Muscle layer of duodenum (tissue), 2 donors: ENCODE results near the gene SNRNP70.
A peak's percentile ranks its signal among the peaks of the same experiment; 100 is the strongest.
"Not testable (repeated sequence)": the region's sequence is repeated elsewhere in the genome, so short reads cannot be mapped to it uniquely, and the experiment has no call there.

ENCODE experiments used
- H3K27ac ChIP-seq: one replicate; pipeline ENCODE4 v1.7.0; 2013; ENCODE audit warnings: mild to moderate bottlenecking, low read length
- H3K27me3 ChIP-seq: one replicate; pipeline ENCODE4 v1.7.0; 2013; ENCODE audit warnings: low read depth, mild to moderate bottlenecking, control low read depth, low read length
- H3K36me3 ChIP-seq, 2 donors: one replicate each; pipeline ENCODE4 v1.7.0; 2013; ENCODE audit warnings: low read length in 2 of 2, control low read depth in 1 of 2, mild to moderate bottlenecking in 1 of 2; ENCODE audit not compliant: insufficient read depth in 2 of 2, control insufficient read depth in 1 of 2
- H3K4me1 ChIP-seq, 2 donors: one replicate each; pipeline ENCODE4 v1.7.0; 2013; ENCODE audit warnings: low read length in 2 of 2, mild to moderate bottlenecking in 2 of 2, control low read depth in 1 of 2, moderate library complexity in 1 of 2; ENCODE audit not compliant: insufficient read depth in 2 of 2, control insufficient read depth in 1 of 2
- H3K4me3 ChIP-seq, 2 donors: one replicate each; pipeline ENCODE4 v1.7.0; 2013; ENCODE audit warnings: low read length in 2 of 2, low read depth in 1 of 2, mild to moderate bottlenecking in 1 of 2
- H3K9me3 ChIP-seq, 2 donors: one replicate each; pipeline ENCODE4 v1.7.0; 2013; ENCODE audit warnings: low read length in 2 of 2, control low read depth in 1 of 2, mild to moderate bottlenecking in 1 of 2; ENCODE audit not compliant: control insufficient read depth in 1 of 2
- donor health status: healthy.

SNRNP70 gene

DNA sequence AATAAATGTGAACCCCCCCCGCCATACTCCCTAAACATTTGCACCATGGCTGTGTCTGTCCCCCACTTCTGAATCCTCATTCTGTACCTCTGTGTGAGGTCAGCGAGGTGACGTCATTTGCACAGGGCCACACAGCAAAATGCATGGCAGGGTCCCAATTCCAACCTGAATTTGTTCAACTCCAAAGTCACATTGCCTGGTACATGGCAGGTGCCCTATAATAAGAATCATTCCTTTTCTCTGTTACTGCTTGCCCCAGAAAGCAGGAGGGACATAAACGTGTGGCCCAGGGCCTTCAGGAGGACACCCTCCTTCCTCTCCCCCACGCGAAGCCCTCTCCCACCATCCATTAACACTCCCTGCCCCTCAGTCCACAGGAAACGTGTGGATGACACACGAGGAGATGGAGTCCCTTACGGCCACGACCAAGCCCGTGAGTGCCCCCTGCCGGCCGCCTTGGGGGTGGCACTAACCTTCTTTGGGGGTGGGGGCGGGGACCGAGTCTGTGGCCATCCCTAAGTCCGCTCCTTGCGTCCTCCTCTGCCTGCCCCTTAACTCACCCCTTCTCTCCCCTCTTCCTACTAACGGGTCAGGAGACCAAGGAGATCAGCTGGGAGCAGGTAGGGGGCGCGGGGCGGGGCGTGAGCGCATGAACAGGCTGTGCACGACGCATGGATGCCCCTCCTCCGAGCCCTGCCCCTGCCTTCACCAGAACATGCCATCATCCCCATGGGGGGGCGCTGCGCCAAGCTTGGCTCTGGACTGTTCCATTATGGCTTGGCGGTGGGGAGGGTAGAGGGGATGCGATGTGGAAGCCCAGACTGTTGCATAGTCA, 60.5 kb downstream of the SNRNP70 start:
- Histone ChIP-seq H3K27me3 (no peaks in the 10 kb centered on the region), H3K4me3 (peak overlapping the region in 1 of 2 donors; percentile 49), H3K9me3 (no peaks in the 10 kb centered on the region), H3K36me3 (no peaks in the 10 kb centered on the region), H3K27ac (no peak overlapping the region), H3K4me1 (peaks cover 0 to 37% of the 10 kb centered on the region in 2 donors)

DNA sequence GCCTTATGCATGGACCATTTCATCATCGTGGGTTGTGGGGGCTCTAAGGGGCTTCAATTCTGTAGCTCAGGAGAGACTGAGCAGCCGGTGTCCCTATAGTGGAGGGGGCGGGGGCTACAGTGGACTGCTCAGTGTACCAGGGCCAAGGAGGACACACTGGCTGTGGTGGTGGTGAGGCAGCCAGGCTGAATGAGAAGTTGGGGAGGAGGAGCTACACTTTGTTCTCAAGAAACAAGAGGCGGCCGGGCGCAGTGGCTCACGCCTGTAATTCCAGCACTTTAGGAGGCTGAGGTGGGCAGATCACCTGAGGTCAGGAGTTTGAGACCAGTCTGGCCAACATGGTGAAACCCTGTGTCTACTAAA, 61.1 kb downstream of the SNRNP70 start:
- not testable (repeated sequence) for H3K36me3 ChIP-seq, H3K27me3 ChIP-seq, H3K9me3 ChIP-seq, H3K27ac ChIP-seq
- Histone ChIP-seq H3K4me3 (peak overlapping the region in 1 of 2 donors; percentile 49), H3K4me1 (peaks cover 1 to 40% of the 10 kb centered on the region in 2 donors)

DNA sequence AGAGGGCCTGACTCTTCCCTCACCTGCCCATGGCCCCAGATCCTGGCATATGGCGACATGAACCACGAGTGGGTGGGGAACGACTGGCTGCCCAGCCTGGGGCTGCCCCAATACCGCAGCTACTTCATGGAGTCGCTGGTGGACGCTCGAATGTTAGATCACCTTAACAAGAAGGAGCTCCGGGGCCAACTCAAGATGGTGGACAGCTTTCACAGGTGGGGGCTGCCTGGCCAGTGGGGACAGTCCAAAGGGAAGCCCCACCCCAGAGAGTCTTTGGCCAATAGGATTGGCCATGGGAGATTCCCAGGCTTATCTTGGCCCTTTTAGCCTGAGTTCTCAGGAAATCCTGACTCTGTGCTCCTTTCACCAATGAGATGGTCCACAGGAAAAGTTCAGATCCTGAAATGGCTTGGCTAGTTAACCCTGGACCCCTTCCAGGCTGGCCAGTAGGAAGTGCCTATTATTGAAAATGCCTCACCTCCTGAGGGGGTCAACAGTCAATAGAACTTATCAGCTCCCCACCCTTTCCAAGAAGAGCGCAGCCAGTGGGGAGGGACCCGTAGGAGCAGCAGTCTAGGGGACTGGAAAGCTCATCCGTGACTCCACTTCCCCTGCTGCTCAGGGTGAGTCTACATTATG, 62.9 kb downstream of the SNRNP70 start:
- Histone ChIP-seq H3K27me3 (no peaks in the 10 kb centered on the region), H3K27ac (no peak overlapping the region), H3K4me3 (peak overlapping the region; percentile 39 to 78), H3K4me1 (peaks cover 3 to 33% of the 10 kb centered on the region in 2 donors), H3K9me3 (no peaks in the 10 kb centered on the region), H3K36me3 (no peaks in the 10 kb centered on the region)

DNA sequence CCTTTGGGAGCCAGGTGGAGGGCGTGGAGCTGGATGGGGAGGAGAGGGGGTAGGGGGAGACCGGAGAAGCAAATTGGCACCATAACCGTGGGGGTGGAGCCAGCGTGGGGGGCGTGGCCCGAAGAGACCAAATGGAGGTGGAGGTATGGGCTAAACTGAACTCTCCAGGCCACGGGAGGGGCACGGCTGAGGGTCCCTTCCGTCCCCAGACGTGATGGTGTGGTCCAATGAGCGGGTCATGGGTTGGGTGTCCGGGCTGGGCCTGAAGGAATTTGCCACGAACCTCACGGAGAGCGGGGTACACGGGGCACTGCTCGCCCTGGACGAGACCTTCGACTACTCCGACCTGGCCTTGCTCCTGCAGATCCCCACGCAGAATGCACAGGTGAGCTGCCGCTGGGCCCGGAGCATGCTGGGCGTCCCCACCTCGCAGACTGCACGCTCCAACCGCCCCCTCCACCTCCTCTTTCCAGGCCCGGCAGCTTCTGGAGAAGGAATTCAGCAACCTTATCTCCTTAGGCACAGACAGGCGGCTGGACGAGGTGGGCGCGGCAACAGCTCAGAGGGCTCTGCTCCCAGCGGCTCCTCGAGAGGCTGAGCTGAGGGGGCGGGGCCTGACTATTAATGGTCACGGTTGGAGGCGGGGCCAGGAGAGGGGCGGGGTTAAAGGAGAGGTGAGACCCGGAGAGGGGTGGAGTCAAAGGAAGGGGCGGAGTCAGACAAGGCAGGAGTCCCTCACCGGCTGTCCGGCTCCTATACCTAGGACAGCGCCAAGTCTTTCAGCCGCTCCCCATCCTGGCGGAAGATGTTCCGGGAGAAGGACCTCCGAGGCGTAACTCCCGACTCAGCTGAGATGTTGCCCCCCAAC, 63.8 kb downstream of the SNRNP70 start:
- Histone ChIP-seq H3K27ac (peak overlapping the region; percentile 83), H3K27me3 (no peaks in the 10 kb centered on the region), H3K4me1 (peaks cover 3 to 31% of the 10 kb centered on the region in 2 donors), H3K36me3 (no peaks in the 10 kb centered on the region), H3K4me3 (peak overlapping the region; percentile 73 to 78), H3K9me3 (no peaks in the 10 kb centered on the region)

DNA sequence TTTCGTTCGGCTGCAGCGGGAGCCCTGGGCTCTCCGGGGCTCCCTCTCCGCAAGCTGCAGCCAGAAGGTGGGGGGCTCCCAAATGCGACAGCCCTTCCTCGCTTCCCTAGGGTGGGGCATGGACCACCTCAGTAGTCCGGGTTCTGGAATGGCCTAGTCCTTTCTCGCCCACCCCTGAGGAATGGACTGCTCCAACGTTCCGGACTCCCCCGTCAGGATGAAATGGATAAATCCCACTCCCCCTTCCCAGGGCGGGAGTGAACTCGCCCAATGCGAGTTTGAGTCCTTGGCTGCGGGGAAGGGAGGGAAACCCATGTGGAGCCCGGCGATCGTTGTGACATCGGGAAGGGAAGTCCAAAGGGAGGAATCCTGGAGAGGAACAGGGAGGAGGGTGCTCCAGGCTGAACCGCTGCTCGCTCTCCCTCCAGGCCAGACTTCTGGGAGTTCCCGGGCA, 64.4 kb downstream of the SNRNP70 start:
- Histone ChIP-seq H3K27ac (peak overlapping the region; percentile 83), H3K27me3 (no peaks in the 10 kb centered on the region), H3K4me1 (peaks cover 3 to 31% of the 10 kb centered on the region in 2 donors), H3K4me3 (peak overlapping the region; percentile 73 to 78), H3K36me3 (no peaks in the 10 kb centered on the region), H3K9me3 (no peaks in the 10 kb centered on the region)

DNA sequence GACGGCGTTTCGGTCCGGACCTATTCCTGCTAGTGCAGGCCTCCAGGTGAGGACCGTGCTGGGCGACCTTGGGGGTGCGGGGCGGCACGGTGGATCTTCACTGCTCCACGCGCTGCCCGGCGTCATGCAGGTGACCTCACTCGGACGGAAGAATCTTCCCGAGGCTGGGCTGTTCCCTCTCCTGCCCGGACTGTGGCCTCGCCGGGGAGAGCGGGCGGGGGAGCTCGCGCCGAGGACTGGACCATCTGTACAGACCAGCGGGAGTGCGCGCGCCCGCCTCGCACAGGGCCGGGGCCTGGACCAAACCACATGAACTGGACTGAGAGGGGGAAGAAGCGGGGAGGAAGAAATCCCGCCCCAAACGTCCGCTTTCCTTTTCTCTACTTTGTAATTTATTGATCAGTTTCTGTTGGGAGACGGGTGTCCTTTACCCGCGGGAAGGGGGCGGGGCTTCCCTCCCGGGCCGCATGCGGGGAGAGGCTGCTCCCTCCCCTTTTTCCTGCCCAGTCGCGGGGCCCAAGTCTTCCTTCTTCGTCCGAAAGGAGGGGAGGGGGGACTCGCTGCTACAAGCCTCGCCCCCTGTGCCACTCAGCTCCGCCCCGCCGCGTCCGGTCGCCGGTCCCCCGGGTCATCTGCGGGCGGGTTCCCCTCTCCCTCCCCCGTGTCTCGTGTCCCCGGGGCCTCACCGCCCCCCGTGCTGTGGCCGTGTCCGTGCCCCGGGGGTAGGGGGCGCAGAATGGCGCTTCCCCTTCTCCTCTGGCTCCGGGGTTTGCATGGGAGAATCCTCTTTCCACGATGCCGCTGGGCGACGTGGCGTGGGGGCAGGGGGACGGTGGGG, 65.1 kb downstream of the SNRNP70 start:
- peak overlapping the region; percentile 83 for H3K27ac ChIP-seq
- peaks cover 3 to 30% of the 10 kb centered on the region in 2 donors for H3K4me1 ChIP-seq
- H3K27me3 ChIP-seq, result no peaks in the 10 kb centered on the region
- H3K4me3 ChIP-seq, result peak overlapping the region; percentile 73 to 78
- no peaks in the 10 kb centered on the region for H3K9me3 ChIP-seq
- no peaks in the 10 kb centered on the region for H3K36me3 ChIP-seq

DNA sequence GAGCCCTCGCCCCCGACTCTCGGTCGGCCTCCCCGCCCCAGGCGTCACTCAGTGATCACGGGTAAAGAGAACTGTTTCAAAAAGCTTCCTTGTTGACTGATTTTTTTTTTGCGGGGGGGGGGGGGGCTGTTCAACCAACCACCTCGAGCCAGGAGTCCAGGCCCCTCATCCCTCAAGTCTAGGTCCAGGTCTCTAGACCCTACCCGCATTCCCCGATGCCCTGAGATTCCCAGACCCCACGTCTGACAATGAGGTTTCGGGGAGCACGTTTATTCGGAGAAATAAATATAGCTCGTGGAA, 65.6 kb downstream of the SNRNP70 start:
- H3K27me3 ChIP-seq, result no peaks in the 10 kb centered on the region
- no peaks in the 10 kb centered on the region for H3K9me3 ChIP-seq
- H3K36me3 ChIP-seq, result no peaks in the 10 kb centered on the region
- H3K4me3 ChIP-seq, result peak overlapping the region; percentile 73 to 78
- H3K27ac ChIP-seq, result peak overlapping the region; percentile 79
- H3K4me1 ChIP-seq, result peaks cover 3 to 24% of the 10 kb centered on the region in 2 donors

DNA sequence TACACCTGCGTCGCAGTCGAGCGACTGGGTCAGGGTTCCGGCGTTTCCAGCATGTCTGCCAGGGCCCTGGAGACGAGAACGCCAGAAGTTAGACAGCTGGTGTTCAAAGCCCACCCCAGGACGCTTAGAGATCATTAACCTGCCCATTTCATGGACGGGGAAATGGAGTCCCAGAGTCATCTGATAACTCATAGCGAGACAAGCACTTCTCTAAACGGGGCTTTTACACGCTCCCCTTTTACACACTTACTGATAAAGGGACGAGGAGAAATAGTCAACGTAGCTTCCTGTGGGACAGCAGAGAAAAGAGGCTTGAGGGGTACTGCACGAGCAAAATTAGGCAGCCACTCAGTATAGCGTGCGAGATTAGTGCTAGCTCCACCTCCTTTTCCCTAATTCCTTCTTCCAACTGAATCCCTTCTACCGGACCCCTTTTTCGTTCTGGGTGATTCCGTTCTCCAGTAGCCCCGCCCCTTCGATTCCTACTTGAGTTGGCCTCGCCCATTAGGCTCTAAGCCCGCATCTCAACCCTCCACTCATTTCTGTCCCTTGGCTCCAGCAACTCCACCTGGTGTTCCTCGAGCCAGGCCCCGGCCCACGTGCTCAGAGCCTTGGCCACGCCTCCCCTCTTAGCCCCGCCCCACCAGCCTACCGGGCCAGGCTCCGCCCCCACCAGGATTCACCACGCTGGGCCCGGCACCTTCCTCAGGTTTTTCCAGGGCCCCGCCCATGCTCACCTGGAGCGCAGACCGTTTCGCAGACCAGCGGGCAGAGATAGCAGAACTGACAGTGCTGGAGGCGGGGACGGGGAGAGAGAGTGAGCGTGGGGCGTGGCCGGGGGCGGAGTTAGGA, 66.2 kb downstream of the SNRNP70 start:
- Histone ChIP-seq H3K4me1 (peaks cover 3 to 19% of the 10 kb centered on the region in 2 donors), H3K4me3 (peak overlapping the region; percentile 38 to 78), H3K9me3 (no peaks in the 10 kb centered on the region), H3K27me3 (no peaks in the 10 kb centered on the region), H3K27ac (peak overlapping the region; percentile 79), H3K36me3 (no peaks in the 10 kb centered on the region)

DNA sequence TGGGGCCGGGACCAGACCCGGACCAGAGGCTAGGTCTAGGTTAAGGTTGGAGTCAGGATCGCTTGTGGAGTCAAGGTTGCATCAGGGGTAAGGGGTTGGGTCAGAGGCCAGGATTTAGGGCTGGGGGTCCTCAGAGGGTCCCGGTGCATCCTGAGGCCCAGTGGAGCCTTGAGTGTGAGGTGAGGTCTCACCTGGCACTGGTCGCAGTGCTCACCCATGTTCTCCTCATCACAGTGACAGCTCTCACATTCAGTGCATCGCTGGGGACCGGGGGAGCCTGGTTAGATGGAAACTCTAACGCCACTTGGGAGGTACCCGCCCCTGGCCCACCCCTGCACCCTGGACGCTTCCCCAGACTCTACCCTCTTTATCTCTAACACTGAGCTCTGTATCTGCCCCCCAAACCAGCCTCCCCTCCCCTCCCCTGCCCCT, 66.9 kb downstream of the SNRNP70 start:
- no peaks in the 10 kb centered on the region for H3K27me3 ChIP-seq
- H3K4me1 ChIP-seq, result peaks cover 3 to 19% of the 10 kb centered on the region in 2 donors
- H3K36me3 ChIP-seq, result no peaks in the 10 kb centered on the region
- H3K4me3 ChIP-seq, result no peak overlapping the region
- H3K9me3 ChIP-seq, result no peaks in the 10 kb centered on the region
- no peak overlapping the region for H3K27ac ChIP-seq

DNA sequence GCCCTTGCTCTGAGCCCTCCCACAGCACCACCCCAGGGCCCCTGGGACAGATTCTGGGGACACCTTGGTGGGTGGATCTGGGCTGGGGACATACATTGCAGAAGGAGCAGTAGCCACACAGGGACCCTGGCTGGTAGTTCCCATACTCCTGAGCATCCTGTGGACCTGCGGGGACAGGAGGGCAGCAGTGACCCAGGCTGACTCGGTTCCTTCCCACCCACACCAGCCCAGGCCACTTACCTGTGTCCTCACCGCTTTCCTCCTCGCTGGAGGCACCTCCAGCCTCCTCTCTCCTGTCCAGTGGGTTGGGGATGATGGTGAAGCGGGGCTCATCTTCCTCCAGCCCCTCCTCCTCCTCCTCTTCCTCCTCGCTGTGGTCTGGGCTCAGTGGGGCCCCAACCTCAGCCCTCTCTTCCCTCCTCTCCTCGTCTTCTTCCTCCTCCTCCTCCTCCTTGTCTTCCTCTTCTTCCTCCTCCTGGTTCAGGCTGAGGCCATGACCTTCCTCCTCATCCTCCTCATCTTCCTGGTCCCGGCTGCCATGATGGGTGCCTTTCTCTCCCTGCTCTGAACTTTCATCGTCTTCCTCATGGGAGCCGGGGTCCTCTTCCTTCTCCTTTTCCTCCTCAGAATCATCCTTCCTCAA, 68.0 kb downstream of the SNRNP70 start:
- Histone ChIP-seq H3K27me3 (no peaks in the 10 kb centered on the region), H3K9me3 (no peaks in the 10 kb centered on the region), H3K36me3 (no peaks in the 10 kb centered on the region), H3K4me1 (peaks cover 3 to 17% of the 10 kb centered on the region in 2 donors), H3K27ac (no peak overlapping the region), H3K4me3 (no peak overlapping the region)
